GM19238 (cell line): ENCODE results near the gene LRRC26.
"Not testable (repeated sequence)": the region's sequence is repeated elsewhere in the genome, so short reads cannot be mapped to it uniquely, and the experiment has no call there.

Experiments used
- DNase-seq: peaks from one replicate; pipeline ENCODE4 v3.0.0; 2011; ENCODE audit warnings: low spot score; ENCODE audit not compliant: insufficient read length

Gene LRRC26

GRCh38 chr9:137121927-137122795 is 47.7 kb downstream of the LRRC26 start:
- not testable (repeated sequence) for DNase-seq
